ENCODE data around the gene DHRS3. TPM values are rescaled to one million over a fixed set of nuclear protein-coding genes. Genes with fewer than 3 reads are reported as not detected.
"Not testable (repeated sequence)": the region's sequence is repeated elsewhere in the genome, so short reads cannot be mapped to it uniquely, and the experiment has no call there.

DHRS3 gene, protein sequence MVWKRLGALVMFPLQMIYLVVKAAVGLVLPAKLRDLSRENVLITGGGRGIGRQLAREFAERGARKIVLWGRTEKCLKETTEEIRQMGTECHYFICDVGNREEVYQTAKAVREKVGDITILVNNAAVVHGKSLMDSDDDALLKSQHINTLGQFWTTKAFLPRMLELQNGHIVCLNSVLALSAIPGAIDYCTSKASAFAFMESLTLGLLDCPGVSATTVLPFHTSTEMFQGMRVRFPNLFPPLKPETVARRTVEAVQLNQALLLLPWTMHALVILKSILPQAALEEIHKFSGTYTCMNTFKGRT
- 100 to 1,000 TPM in 1 of 4 donors, 10 to 100 TPM in 3; 81.3 to 236 (median 88.0) TPM for polyA plus RNA-seq (ENCODE audit: insufficient read length in 4 of 4)

DNA sequence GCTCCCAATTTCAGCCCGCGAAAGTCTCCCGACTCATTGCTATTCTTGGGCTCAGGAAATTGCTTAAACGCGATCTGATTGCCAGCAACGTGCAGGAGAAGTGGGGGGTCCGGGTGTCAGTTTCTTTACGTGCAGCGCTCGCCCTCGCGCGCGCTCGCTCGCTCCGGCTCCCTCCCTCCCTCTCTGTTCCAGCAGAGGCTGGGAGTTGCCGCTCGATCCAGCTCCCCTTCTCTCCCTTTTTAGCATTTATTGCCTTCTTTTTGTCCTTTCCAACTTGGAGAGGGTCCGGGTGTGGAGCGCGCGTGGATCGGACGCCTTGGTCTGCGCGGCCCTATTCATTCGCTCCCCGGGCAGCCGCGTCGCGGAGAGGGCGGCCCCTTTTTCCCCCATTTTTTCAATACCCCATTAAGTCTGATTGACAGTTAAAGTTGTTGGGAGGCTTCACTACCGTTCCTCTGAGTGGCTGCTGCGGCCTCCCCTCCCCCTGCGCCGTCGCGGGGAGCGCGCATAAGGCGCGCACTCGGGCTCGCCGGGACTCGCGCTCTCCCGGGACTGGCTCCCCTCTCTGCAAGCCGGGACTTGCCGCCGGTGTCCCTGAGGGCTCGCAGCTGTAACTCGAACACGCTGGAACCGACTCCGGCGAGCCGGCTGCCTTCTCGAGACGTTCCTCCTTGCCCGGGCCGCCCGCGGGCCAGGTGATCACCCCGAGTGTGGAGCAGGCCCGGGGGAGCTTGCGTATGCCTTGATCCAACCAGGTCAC lies at the start of gene DHRS3:
DHRS3 (minus strand) TSS at position 310 of the 760 bp plus-strand sequence. CDS start 862 bp downstream, outside the sequence.
- peak in 1 of 4 donors; percentile 84 for DNase-seq (ENCODE audit: low read depth in 4 of 4, low spot score in 3 of 4)

DNA sequence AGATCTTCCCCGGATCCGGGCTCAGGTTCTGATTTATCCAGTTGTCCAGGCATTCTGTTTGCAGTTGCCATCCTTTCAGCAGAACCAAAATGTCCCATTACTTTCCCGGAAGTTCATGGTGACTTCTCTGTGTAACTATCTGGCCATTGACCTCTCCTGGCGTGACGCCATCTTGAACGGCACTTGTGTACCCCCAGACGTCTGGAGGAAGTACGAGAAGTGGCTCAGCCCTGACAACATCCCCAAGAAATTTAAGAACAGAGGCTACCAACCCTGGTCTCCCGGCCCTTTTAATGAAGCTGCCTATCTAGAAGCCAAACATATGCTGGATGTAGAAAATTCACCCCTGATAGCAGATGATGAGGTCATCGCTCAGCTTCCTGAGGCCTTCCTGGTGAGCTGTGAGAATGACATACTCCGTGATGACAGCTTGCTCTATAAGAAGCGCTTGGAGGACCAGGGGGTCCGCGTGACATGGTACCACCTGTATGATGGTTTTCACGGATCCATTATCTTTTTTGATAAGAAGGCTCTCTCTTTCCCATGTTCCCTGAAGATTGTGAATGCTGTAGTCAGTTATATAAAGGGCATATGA lies 48.2 kb upstream of the DHRS3 start:
- DNase-seq (ENCODE audit: low read depth in 4 of 4, low spot score in 3 of 4) = no peak

DNA sequence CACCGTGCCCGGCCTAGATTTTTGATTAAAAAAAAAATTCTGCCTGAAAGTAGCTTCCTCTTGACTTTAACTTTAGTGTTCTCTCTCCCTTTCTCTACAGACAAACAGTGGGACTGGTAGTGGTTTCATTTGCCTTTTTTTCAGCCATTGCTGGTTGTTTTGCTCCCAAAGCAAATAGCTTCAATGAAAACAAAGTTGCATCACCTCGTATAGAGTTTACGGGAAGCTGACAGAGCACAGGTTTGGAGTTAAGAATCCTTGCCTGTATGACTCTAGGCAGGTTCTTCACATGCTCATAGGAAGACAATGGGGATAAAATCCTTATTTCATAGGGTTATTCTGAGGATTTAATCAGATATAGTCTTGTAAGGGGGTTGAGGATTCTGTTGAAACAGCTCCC lies 47.5 kb upstream of the DHRS3 start:
- no peak for DNase-seq (ENCODE audit: low read depth in 4 of 4, low spot score in 3 of 4)

DNA sequence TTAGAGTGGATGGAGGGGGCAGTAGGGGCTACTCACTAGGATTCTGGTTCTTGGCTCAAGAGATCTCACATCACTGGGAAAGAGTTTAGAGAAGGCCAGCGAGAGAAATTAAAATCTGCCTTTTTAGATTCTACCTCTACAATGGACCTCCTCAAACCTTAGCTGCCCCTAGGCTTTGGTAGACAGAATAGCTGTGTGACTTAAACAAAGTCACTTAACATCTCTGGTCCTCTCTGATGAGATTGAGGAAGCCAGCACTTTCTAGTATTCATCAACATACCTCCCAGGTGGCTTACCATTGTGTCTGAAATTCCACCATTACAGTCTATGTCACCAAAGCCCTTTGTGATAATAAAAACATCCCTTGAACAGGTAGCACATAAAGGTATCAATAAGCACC lies 44.5 kb upstream of the DHRS3 start:
- no peak for DNase-seq (ENCODE audit: low read depth in 4 of 4, low spot score in 3 of 4)

DNA sequence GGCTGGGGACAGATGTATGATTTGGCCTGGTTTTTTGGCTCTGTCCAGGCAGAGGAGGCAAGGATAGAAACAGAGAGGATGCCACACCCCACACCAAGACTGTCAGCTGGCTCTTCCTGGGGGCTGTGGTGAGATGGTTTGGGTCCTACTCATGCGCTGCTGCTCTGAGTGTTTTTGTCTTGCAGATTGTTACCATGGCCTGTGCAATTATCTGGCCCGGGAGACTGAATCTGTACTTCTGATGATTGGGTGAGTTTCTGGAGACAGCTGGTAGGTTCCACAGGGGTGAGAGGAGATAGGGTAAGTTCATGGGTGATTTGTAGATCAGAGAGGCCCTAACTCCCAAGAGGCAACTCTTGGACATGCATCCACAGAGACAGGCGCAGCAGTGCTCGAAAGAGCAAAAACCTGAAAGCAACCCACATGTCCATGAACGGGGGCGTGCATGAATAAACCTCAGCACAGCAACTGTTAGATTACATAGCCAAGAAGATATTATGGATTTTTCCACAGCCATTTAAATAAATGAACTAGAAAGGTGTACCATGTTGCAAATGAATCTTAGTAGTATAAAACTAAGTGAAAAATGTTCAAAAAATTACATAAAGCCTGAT lies 43.7 kb upstream of the DHRS3 start:
- no peak for DNase-seq (ENCODE audit: low read depth in 4 of 4, low spot score in 3 of 4)

DNA sequence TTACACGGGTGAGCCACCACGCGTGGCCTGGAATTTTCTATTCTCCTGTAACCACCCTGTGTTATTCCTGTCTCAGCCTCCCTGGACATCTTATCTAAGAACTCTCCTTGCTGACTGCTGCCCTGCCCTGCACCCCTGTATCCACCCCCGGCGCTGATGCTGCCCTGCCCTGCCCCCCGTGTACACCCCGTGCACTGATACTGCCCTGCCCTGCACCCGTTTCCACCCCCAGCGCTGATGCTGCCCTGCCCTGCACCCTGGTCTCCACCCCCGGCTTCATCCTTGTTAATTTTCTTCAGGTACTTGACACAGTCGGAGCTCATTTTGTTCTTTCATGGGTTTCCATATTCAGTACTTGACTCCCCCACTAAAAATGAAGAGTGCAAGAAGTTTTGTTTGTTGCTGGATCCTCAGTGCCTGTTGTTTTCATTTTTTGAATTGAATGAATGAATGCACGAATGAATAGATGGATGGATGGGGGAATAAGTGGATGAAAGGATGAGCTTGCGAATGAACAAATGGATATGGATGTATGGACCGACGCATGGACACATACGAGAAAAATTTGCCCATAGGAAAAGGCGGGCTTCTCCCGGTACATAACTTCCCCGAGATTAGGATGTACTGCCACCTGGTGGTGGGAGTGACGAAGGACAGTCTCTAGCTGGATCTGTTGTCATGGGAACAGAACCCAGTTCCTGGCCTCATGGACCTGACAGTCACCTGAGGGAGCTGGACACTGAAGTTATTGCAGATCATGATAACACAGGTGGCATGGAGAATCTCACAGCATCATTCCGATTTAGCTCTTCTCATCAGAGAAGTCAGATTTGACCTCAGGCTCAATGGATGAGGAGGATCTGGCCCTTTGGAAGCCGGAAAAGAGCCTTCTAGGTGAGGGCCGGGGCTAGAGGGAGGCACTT lies 40.8 kb upstream of the DHRS3 start:
- DNase-seq (ENCODE audit: low read depth in 4 of 4, low spot score in 3 of 4) = peak in 3 of 4 donors; percentile 57 to 72 (median 64)

DNA sequence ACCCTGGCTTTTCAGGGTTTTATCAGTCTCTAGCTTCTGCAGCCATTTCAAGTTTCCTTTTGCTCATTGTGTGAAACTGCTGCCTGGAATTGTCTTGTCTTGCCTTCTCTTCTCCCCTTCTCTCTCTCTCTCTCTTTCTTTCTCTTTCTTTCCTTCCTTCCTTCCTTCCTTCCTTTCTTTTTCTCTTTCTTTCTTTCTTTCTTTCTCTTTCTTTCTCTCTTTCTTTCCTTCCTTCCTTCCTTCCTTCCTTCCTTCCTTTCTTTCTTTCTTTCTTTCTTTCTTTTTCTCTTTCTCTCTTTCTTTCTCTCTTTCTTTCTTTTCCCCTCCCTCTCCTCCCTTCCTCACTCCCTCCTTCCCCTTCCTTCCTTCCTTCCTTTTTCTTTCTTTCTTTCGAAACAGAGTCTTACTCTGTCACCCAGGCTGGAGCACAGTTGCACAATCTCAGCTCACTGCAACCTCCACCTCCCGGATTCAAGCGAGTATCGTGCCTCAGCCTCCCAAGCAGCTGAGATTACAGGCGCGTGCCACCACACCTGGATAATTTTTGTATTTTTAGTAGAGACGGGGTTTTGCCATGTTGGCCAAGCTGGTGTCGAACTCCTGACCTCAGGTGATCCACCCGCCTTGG lies 40.0 kb upstream of the DHRS3 start:
- DNase-seq (ENCODE audit: low read depth in 4 of 4, low spot score in 3 of 4) = not testable (repeated sequence)

DNA sequence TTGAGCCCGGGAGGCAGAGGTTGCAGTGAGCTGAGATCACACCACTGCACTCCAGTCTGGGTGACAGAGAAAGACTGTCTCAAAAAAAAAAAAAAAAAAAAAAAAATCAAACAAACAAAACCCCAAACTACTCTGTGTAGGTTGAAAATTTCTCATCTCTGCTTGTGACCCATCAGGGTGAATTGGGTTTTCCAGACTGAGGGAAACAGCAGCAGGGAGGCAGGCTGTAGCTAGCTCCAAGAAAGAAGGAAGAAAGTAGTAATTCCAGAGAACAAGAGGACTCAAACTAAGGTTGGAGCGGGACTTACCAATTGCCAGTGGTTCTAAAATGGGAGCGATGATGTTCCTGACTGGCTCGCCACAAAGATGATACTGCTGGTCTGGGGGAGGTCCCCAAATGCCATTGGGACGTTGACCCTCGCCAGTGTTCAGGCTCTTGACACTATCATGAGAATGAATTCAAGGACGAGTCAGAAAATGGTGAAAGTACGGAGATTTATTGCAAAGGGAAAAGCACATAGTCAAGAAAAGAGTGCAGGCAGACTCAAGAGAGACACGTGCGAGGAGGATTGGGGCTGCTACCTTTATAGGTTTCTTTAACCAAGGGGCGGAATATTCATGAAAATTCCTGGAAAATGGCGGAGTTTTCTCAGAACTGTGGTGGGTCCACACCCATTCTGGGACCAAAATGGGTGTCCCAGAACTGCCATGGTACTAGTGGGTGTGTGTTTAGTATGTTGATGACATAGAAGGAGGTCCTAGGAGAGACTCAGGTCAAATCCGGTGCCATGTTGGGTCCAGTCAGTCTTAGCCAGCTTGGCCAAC lies 39.3 kb upstream of the DHRS3 start:
- DNase-seq (ENCODE audit: low read depth in 4 of 4, low spot score in 3 of 4) = no peak

DNA sequence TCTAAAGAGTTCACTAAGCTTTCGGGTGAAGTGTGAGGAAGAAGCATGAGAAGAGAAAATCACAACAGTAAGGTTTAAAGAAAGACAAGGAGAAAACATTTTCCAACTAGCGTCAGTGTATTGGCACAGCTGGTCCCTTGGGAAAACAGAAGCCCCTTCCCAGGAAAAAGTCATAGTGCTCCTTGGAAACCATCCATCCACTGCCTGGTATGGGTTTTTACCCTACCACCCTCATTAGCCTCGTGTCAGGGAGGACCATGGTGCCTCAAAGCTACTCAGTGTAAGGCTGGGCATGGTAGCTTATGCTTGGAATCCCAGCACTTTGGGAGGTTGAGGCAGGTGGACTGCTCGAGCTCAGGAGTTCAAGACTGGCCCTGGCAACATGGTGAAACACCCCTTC lies 38.6 kb upstream of the DHRS3 start:
- DNase-seq (ENCODE audit: low read depth in 4 of 4, low spot score in 3 of 4) = no peak

DNA sequence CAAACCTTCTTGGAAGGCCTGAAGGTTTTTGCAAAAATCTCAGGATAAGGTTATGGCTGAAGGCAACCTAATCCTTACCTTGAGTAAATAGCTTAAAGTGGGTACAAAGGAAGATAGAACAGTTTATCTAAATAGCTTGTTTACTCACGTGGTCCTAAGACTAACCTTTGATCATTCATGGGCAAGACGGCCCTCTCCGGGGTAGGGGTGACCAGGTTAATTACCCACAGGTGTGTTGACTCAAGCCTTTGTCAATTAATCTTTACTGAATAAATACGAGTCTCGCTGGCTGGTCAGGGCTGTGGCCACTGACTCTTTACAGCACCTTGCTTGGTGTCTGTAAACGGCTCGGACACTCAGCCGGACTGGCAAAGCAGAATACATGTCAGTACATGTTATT lies 36.6 kb upstream of the DHRS3 start:
- no peak for DNase-seq (ENCODE audit: low read depth in 4 of 4, low spot score in 3 of 4)

DNA sequence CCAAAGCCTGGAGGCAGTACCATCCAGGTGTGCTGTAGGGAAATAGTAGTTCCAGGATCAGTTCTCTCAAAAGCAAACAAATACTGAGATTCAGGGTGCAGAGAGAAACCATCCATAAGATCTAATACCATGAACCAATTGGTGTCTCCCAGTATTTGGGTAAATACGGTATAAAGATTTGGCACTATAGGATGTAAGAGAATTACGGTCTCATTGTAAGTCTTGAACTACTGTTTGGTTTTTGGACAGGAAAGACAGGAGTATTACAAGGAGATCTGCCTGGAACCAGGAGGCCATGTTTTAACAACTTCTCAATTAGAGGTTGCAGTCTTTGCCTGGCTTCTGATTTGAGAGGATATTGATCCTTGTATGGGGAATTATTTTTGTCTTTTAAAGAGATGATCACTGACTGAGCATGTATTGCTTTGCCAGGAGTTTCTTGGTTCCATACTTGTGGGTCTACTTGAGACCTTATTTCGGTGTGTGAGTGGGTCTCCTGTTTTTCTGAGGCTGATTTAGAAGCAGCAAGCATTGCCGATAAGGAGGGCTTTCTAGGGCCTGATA lies 36.1 kb upstream of the DHRS3 start:
- no peak for DNase-seq (ENCODE audit: low read depth in 4 of 4, low spot score in 3 of 4)

DNA sequence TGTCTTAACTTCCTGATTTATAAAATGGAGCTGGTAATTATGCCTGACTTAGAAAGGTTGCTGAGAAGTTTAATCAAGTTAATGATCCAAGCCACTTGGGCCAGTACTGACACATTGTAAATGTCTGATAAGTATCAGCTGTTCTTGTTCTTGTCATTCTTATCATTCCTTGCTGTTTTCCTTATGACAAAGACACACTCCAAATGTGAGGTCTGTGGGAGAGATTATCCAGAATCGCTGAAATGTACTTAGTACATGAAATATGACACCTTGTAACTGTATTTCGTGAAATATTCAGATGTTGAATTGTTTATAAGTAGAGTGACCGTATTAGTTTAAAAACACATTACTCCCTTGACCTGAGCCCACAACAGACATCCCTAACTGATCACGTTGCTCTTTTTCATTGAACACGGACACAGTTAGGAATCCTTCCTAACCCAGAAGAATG lies 32.0 kb upstream of the DHRS3 start:
- peak in 3 of 4 donors; percentile 65 to 68 (median 67) for DNase-seq (ENCODE audit: low read depth in 4 of 4, low spot score in 3 of 4)

DNA sequence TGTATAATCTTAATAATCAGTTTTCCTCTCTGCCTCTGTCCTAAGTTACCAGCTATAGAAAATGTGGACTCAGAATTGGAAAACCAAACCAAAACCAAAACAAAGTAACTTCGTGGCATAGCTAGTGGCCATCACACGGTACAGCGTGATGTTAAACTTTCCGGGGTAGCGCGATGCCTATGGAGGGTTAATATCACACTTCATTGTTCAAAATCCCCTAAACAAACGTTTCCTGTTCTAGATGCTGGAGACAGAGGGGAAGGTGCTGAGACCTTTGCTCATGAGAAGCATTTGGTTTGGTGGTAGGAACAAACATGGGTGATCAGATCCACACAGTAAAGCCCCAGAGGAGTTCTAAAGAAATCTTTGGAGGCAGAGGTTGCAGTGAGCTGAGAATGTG lies 30.7 kb upstream of the DHRS3 start:
- no peak for DNase-seq (ENCODE audit: low read depth in 4 of 4, low spot score in 3 of 4)

DNA sequence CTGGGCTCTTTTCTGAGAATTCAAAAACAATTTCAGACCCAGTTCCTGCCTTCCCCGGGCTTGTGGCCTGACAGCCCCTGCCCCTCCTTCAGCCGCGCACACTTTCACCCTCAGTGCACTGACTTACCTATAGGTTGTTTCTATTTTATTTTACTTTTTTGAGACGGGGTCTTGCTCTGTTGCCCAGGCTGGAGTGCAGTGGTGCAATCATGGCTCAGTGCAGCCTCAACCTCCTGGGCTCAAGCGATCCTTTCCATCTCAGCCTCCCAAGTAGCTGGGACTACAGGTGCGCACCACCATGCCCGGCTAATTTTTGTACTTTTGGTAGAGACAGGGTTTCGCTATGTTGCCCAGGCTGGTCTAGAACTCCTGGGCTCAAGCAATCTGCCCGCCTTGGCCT lies 27.4 kb upstream of the DHRS3 start:
- DNase-seq (ENCODE audit: low read depth in 4 of 4, low spot score in 3 of 4) = not testable (repeated sequence)

DNA sequence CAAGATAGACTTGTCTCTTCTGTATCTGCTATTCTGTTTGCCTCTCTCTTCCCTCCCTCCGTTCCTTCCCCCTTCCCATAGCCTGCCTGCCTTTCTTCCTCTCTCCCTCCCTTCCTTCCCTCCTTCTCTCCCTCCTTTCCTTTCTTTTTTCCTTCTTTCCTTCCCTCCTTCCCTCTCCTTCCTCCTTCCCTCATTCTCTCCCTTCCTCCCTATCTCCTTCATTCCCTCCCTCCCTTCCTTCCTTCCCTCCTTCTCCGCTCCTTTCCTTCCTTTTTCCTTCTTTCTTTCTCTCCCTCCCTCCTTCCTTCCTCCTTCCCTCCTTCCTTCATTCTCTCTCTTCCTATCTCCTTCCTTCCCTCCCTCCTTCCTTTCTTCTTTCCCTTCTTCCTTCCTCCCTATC lies 26.8 kb upstream of the DHRS3 start:
- no peak for DNase-seq (ENCODE audit: low read depth in 4 of 4, low spot score in 3 of 4)

DNA sequence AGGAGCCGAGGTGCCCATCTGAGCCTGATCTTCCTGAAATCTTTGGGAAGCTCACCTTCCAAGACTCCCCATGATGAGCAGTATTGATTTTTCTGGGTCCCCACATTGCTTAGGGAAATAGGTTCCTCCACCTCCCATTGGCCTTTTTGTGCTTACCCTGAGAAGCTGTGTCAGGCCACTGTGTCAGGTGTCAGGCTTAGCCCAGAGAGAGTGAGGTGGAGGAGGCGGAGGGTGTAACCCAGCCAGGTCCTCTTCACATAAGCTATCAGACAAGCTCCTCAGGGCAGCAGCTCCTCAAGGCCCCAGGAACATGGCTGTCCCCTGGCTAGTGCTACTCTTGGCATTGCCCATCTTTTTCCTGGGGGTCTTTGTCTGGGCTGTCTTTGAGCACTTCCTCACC lies 26.2 kb upstream of the DHRS3 start:
- DNase-seq (ENCODE audit: low read depth in 4 of 4, low spot score in 3 of 4) = no peak

DNA sequence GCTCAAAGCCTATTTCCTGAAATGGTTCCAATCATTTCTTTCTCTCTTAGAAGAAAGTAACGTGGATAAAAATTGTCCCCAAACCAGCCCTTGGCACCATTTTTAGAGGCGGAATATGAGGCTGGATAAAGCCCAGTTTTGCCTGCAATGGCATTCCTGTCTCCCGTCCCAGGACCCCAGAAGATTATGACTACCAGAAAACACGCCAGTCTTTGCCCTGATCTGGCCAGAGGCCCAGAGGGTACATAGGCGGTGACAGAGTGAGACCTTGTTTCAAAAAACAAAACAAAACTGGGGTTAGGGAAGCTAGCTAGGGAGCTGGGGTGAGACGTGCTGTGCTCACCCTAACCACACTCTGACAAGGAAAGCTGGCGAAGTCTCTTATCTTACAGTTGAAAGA lies 25.8 kb upstream of the DHRS3 start, which contains the start of gene AADACL4:
AADACL4 (plus strand) TSS at position 301 of the 400 bp plus-strand sequence. CDS start 462 bp downstream, outside the sequence.
- no peak for DNase-seq (ENCODE audit: low read depth in 4 of 4, low spot score in 3 of 4)

DNA sequence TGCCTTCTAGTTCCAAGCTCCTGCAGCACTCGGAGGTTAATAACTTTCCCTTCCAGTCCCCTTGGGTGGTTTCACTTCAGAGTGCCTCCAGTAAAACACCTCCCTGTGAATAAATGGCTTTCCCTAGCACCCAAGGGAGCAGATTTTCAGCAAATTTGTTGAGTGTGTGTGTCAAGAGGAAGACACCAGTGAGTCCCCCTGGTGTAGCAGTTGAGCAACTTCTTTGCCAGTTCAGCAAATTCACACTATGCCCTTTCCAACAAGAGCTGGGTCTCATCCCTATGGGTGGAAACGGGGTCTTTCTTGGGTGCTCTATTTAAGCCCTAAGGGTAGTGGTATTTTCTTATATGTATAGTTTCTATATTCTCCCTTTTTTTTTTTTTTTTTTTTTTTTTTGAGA lies 25.1 kb upstream of the DHRS3 start:
- DNase-seq (ENCODE audit: low read depth in 4 of 4, low spot score in 3 of 4) = no peak
